Measurements from ENCODE around the gene URM1.
A peak's percentile ranks its signal among the peaks of the same experiment; 100 is the strongest.

URM1 gene

DNA sequence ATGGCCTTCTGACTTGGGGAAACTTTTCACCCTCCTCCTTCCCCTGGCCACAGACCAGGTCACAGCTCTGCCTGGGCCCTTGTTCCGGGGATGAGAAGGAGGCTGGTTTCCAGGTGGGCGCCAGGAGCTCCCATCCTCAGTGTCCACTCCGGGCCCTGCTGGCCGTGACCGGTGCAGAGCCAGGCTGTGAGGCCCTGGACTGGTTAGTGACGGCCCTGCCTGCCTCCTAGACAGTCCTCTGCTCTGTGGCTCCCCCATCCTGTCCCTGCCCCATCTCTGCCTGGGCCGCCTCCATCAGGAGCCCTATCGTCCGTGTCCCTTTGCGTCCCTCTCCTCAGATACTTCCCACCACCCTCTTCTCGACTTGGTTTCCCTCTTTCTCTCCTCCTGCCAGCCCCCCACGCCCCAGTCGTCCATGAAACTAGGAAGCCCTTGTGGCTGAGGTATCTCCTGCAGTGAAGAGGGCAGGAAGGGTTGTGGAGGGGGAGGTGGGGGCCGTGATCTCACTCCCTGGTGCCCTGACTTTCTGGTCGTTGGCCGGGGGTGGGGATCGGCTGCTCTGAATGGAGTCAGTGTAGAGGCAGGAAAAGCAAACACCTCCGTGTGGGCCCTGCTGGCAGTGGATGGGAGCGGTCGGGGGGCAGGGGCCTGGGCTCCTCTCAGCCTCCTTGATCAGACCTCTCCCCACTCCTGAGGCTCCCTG, 34.1 kb downstream of the URM1 start:
- peaks cover 10% of the 10 kb centered on the region for H3K27me3 ChIP-seq (ENCODE audit: insufficient read depth, low read length, poor library complexity)
- no peak overlapping the region for H2BK5ac ChIP-seq (ENCODE audit: low read length)
- peak overlapping the region; percentile 63 for H3K56ac ChIP-seq (ENCODE audit: low read length)
- no peak overlapping the region for H2AK5ac ChIP-seq (ENCODE audit: low read length)
- no peaks in the 10 kb centered on the region for H3K4me1 ChIP-seq (ENCODE audit: control insufficient read depth, low read depth, low read length)
- no peak overlapping the region for H3K4ac ChIP-seq (ENCODE audit: low read depth, low read length)
- H3K79me1 ChIP-seq (ENCODE audit: low read length) = no peaks in the 10 kb centered on the region
- H3K79me2 ChIP-seq (ENCODE audit: control insufficient read depth, insufficient read depth, low read length) = no peaks in the 10 kb centered on the region
- H3K23ac ChIP-seq (ENCODE audit: low read length) = no peak overlapping the region
- no peak for DNase-seq
- no peak overlapping the region for H3K9ac ChIP-seq (ENCODE audit: low read length)
- WGBS (ENCODE audit: extremely low coverage, insufficient coverage, low lambda C conversion rate) = no CpG with 5 or more reads among the region's 20 CpGs
- H4K8ac ChIP-seq (ENCODE audit: low read depth, low read length) = no peak overlapping the region
- H2BK120ac ChIP-seq (ENCODE audit: low read depth, low read length) = no peak overlapping the region
- no peak overlapping the region for H2BK15ac ChIP-seq (replicated peaks; ENCODE audit: low read depth)
- no peaks in the 10 kb centered on the region for H3K36me3 ChIP-seq (ENCODE audit: control insufficient read depth, insufficient read depth, low read length)
- H3K18ac ChIP-seq (ENCODE audit: low read length) = no peak overlapping the region
- H3K4me3 ChIP-seq (ENCODE audit: low read length) = no peak overlapping the region
- H3K27ac ChIP-seq (ENCODE audit: low read depth, low read length) = no peak overlapping the region
- H4K5ac ChIP-seq (ENCODE audit: low read length) = no peak overlapping the region
- no peak overlapping the region for H3K4me2 ChIP-seq (ENCODE audit: low read length)

DNA sequence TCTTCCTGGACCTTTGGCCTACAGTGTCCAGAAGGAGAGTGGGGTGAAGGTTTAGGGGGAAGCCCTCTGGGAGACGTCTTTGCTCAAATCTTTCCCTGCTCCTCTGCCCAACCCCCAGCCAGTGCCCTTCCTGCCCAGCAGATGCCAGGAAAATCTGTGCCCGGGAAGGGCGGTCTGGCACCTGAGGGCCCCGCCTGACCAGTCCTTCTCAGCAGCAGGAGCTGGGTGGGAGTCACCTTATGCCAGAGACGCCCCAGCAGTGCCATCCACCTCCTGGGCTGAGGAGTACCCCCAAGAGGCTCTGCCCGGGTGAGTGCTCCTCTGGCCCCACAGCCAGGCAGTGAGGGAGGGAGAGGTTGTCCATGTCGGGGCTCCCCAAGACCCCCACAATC, 34.6 kb downstream of the URM1 start:
- no peak overlapping the region for H2BK120ac ChIP-seq (ENCODE audit: low read depth, low read length)
- no peaks in the 10 kb centered on the region for H3K36me3 ChIP-seq (ENCODE audit: control insufficient read depth, insufficient read depth, low read length)
- H2BK5ac ChIP-seq (ENCODE audit: low read length) = no peak overlapping the region
- H3K27me3 ChIP-seq (ENCODE audit: insufficient read depth, low read length, poor library complexity) = peaks cover 10% of the 10 kb centered on the region
- no peaks in the 10 kb centered on the region for H3K79me2 ChIP-seq (ENCODE audit: control insufficient read depth, insufficient read depth, low read length)
- no peak overlapping the region for H3K4ac ChIP-seq (ENCODE audit: low read depth, low read length)
- no peak overlapping the region for H4K8ac ChIP-seq (ENCODE audit: low read depth, low read length)
- no CpG with 5 or more reads among the region's 7 CpGs for WGBS (ENCODE audit: extremely low coverage, insufficient coverage, low lambda C conversion rate)
- H3K56ac ChIP-seq (ENCODE audit: low read length) = no peak overlapping the region
- no peak overlapping the region for H3K4me3 ChIP-seq (ENCODE audit: low read length)
- H3K79me1 ChIP-seq (ENCODE audit: low read length) = no peaks in the 10 kb centered on the region
- H2AK5ac ChIP-seq (ENCODE audit: low read length) = no peak overlapping the region
- no peaks in the 10 kb centered on the region for H3K4me1 ChIP-seq (ENCODE audit: control insufficient read depth, low read depth, low read length)
- no peak overlapping the region for H3K23ac ChIP-seq (ENCODE audit: low read length)
- no peak overlapping the region for H3K9ac ChIP-seq (ENCODE audit: low read length)
- no peak overlapping the region for H4K5ac ChIP-seq (ENCODE audit: low read length)
- no peak overlapping the region for H2BK15ac ChIP-seq (replicated peaks; ENCODE audit: low read depth)
- H3K4me2 ChIP-seq (ENCODE audit: low read length) = no peak overlapping the region
- no peak overlapping the region for H3K18ac ChIP-seq (ENCODE audit: low read length)
- no peak overlapping the region for H3K27ac ChIP-seq (ENCODE audit: low read depth, low read length)
- no peak for DNase-seq

DNA sequence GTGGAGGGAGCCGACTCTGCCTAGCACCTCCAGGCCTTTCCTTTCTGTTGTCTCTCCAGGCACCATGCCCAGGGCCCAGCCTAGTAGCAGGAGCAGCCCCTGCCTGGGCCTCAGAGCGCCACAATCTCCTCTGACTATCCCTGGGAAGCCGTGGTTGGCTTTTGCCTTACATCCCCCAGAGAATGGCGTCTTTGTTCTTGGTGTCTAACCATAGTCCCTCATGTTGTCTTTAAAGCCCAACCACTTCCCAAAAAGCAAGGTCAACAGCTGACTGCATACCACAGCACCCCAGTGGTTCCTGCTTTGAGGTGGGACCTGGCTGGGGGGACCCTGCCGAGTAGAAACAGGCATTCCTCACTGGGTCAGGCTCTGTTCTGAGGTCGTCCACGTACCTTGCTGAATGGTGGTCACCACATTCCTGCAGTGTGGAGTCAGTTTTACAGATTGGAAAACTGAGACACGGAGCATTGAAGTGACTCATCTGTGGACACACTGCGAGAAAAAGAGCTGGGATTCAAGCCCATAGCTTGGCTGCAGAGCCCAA, 35.7 kb downstream of the URM1 start:
- Histone ChIP-seq H3K79me2 (ENCODE audit: control insufficient read depth, insufficient read depth, low read length) (no peaks in the 10 kb centered on the region), H3K18ac (ENCODE audit: low read length) (no peak overlapping the region), H3K4me3 (ENCODE audit: low read length) (no peak overlapping the region), H3K79me1 (ENCODE audit: low read length) (no peaks in the 10 kb centered on the region), H2BK5ac (ENCODE audit: low read length) (no peak overlapping the region), H3K27me3 (ENCODE audit: insufficient read depth, low read length, poor library complexity) (peaks cover 10% of the 10 kb centered on the region), H4K8ac (ENCODE audit: low read depth, low read length) (no peak overlapping the region), H3K4me2 (ENCODE audit: low read length) (no peak overlapping the region), H4K5ac (ENCODE audit: low read length) (no peak overlapping the region), H3K4me1 (ENCODE audit: control insufficient read depth, low read depth, low read length) (no peaks in the 10 kb centered on the region), H2BK120ac (ENCODE audit: low read depth, low read length) (no peak overlapping the region), H3K56ac (ENCODE audit: low read length) (peak overlapping the region; percentile 5), H3K9ac (ENCODE audit: low read length) (no peak overlapping the region), H3K36me3 (ENCODE audit: control insufficient read depth, insufficient read depth, low read length) (no peaks in the 10 kb centered on the region), H3K23ac (ENCODE audit: low read length) (no peak overlapping the region), H3K27ac (ENCODE audit: low read depth, low read length) (no peak overlapping the region), H3K4ac (ENCODE audit: low read depth, low read length) (no peak overlapping the region), H2AK5ac (ENCODE audit: low read length) (no peak overlapping the region), H2BK15ac (replicated peaks; ENCODE audit: low read depth) (no peak overlapping the region)
- no CpG with 5 or more reads among the region's 9 CpGs for WGBS (ENCODE audit: extremely low coverage, insufficient coverage, low lambda C conversion rate)
- DNase-seq = no peak

DNA sequence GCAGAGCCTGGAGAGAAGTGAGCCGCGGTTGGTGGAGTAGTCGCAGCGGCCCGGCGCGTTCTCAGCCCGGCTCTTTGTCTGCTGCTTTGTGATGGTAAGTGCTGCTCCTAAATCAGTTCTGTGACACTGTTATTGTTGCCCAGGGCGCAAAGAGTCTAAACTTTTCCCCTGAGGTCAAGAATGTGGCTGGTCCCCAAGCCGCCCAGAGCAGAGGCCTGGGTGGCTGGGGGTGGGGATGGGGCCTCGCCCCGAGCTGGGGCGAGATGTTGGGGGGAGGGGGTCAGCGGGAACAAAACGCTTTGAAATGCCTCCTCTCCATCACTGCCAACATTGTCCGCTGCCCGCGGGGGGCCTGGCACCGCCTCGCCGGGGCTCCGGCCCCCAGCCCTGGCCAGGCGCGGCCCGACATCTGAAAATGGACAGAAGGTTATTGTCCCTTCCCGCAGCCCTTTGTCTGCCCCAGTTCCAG, 37.8 kb downstream of the URM1 start:
- Histone ChIP-seq H3K4ac (ENCODE audit: low read depth, low read length) (no peak overlapping the region), H2BK5ac (ENCODE audit: low read length) (no peak overlapping the region), H3K56ac (ENCODE audit: low read length) (no peak overlapping the region), H3K23ac (ENCODE audit: low read length) (no peak overlapping the region), H3K9ac (ENCODE audit: low read length) (no peak overlapping the region), H2BK120ac (ENCODE audit: low read depth, low read length) (no peak overlapping the region), H3K4me1 (ENCODE audit: control insufficient read depth, low read depth, low read length) (no peaks in the 10 kb centered on the region), H4K8ac (ENCODE audit: low read depth, low read length) (no peak overlapping the region), H4K5ac (ENCODE audit: low read length) (no peak overlapping the region), H3K27me3 (ENCODE audit: insufficient read depth, low read length, poor library complexity) (peaks cover 10% of the 10 kb centered on the region), H3K4me3 (ENCODE audit: low read length) (no peak overlapping the region), H2AK5ac (ENCODE audit: low read length) (no peak overlapping the region), H3K79me2 (ENCODE audit: control insufficient read depth, insufficient read depth, low read length) (no peaks in the 10 kb centered on the region), H3K36me3 (ENCODE audit: control insufficient read depth, insufficient read depth, low read length) (no peaks in the 10 kb centered on the region), H3K18ac (ENCODE audit: low read length) (no peak overlapping the region), H3K4me2 (ENCODE audit: low read length) (no peak overlapping the region), H3K27ac (ENCODE audit: low read depth, low read length) (no peak overlapping the region), H3K79me1 (ENCODE audit: low read length) (no peaks in the 10 kb centered on the region), H2BK15ac (replicated peaks; ENCODE audit: low read depth) (no peak overlapping the region)
- WGBS (ENCODE audit: extremely low coverage, insufficient coverage, low lambda C conversion rate) = no CpG with 5 or more reads among the region's 26 CpGs
- DNase-seq = no peak

DNA sequence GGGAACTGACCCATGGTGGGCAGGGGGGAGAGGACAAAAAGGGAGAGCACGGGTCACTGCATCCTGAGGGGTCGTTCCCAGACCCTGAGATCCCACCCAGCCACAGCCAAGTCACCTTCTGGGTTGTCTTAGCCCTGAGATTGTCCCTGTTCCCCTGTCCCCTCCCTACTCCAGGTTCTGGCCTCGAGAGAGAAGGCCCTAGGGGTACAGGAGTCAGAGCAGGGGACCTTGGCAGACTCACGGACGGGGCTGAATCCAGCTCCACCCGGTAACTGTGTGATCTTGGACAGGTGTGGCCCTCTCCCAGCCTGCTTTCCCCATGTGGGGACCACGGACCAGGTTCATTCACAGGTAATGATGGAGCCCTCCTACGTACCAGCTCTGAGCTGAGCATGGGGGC, 38.3 kb downstream of the URM1 start:
- no peak overlapping the region for H3K27ac ChIP-seq (ENCODE audit: low read depth, low read length)
- no peaks in the 10 kb centered on the region for H3K36me3 ChIP-seq (ENCODE audit: control insufficient read depth, insufficient read depth, low read length)
- no peak overlapping the region for H2AK5ac ChIP-seq (ENCODE audit: low read length)
- no peak overlapping the region for H2BK5ac ChIP-seq (ENCODE audit: low read length)
- no peak overlapping the region for H4K8ac ChIP-seq (ENCODE audit: low read depth, low read length)
- DNase-seq = no peak
- no peaks in the 10 kb centered on the region for H3K79me2 ChIP-seq (ENCODE audit: control insufficient read depth, insufficient read depth, low read length)
- no peak overlapping the region for H2BK120ac ChIP-seq (ENCODE audit: low read depth, low read length)
- no peak overlapping the region for H3K4me3 ChIP-seq (ENCODE audit: low read length)
- no CpG with 5 or more reads among the region's 8 CpGs for WGBS (ENCODE audit: extremely low coverage, insufficient coverage, low lambda C conversion rate)
- no peak overlapping the region for H3K56ac ChIP-seq (ENCODE audit: low read length)
- H3K9ac ChIP-seq (ENCODE audit: low read length) = no peak overlapping the region
- no peaks in the 10 kb centered on the region for H3K4me1 ChIP-seq (ENCODE audit: control insufficient read depth, low read depth, low read length)
- H3K79me1 ChIP-seq (ENCODE audit: low read length) = no peaks in the 10 kb centered on the region
- H3K4ac ChIP-seq (ENCODE audit: low read depth, low read length) = no peak overlapping the region
- H4K5ac ChIP-seq (ENCODE audit: low read length) = no peak overlapping the region
- peaks cover 10% of the 10 kb centered on the region for H3K27me3 ChIP-seq (ENCODE audit: insufficient read depth, low read length, poor library complexity)
- no peak overlapping the region for H3K4me2 ChIP-seq (ENCODE audit: low read length)
- H3K18ac ChIP-seq (ENCODE audit: low read length) = no peak overlapping the region
- no peak overlapping the region for H3K23ac ChIP-seq (ENCODE audit: low read length)
- H2BK15ac ChIP-seq (replicated peaks; ENCODE audit: low read depth) = no peak overlapping the region

DNA sequence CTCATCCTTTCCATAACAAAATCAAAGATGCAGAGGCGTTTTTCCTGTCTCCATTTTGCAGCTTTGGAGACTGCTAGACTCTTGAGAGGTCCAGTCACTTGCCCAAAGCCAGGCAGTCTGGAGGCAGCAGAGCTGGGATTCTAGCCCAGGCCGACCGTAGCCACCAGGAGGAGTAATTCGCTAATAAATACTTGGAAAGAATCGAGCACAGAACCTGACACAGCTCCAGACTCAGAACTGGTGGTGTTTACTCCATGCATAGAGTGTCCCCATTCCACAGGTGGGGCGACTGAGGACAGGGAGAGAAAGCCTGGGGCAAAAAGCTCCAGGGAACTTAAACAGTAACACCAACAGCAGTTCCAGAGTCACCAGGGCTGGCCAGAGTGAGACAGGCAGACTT, 38.8 kb downstream of the URM1 start:
- Histone ChIP-seq H4K8ac (ENCODE audit: low read depth, low read length) (no peak overlapping the region), H3K18ac (ENCODE audit: low read length) (no peak overlapping the region), H3K36me3 (ENCODE audit: control insufficient read depth, insufficient read depth, low read length) (no peaks in the 10 kb centered on the region), H2BK15ac (replicated peaks; ENCODE audit: low read depth) (no peak overlapping the region), H3K56ac (ENCODE audit: low read length) (no peak overlapping the region), H3K4me2 (ENCODE audit: low read length) (no peak overlapping the region), H3K79me2 (ENCODE audit: control insufficient read depth, insufficient read depth, low read length) (no peaks in the 10 kb centered on the region), H2BK120ac (ENCODE audit: low read depth, low read length) (no peak overlapping the region), H4K5ac (ENCODE audit: low read length) (no peak overlapping the region), H3K4ac (ENCODE audit: low read depth, low read length) (no peak overlapping the region), H3K27ac (ENCODE audit: low read depth, low read length) (no peak overlapping the region), H2AK5ac (ENCODE audit: low read length) (no peak overlapping the region), H3K27me3 (ENCODE audit: insufficient read depth, low read length, poor library complexity) (peaks cover 10% of the 10 kb centered on the region), H3K23ac (ENCODE audit: low read length) (no peak overlapping the region), H3K9ac (ENCODE audit: low read length) (no peak overlapping the region), H2BK5ac (ENCODE audit: low read length) (no peak overlapping the region), H3K79me1 (ENCODE audit: low read length) (no peaks in the 10 kb centered on the region), H3K4me1 (ENCODE audit: control insufficient read depth, low read depth, low read length) (no peaks in the 10 kb centered on the region), H3K4me3 (ENCODE audit: low read length) (no peak overlapping the region)
- no CpG with 5 or more reads among the region's 6 CpGs for whole genome bisulfite sequencing (ENCODE audit: extremely low coverage, insufficient coverage, low lambda C conversion rate)
- peak; percentile 59 for DNase-seq
